HL-60 (cell line): Measurements from ENCODE around the gene CBX4.

Source experiments
- DNase-seq, 2 experiments: peaks; one replicate each; pipeline ENCODE4 v3.0.0-alpha.2; 2010 to 2020; ENCODE audit warnings: low read depth in 1 of 2, low spot score in 1 of 2
- H3K27ac ChIP-seq: fragments of 250-450 bp; sonication (Bioruptor Pico); replicated peaks from 2 replicates; pipeline ENCODE4 v1.5.1; 2020; ENCODE audit warnings: mild to moderate bottlenecking, moderate library complexity
- H3K27me3 ChIP-seq: fragments of 250-450 bp; sonication (Bioruptor Pico); 2 replicates; pipeline ENCODE4 v1.5.1; 2021; ENCODE audit warnings: mild to moderate bottlenecking, moderate library complexity; ENCODE audit not compliant: insufficient read depth, poor library complexity, severe bottlenecking
- H3K4me3 ChIP-seq: replicated peaks from 2 replicates; pipeline ENCODE4 v1.5.1; 2011; ENCODE audit warnings: mild to moderate bottlenecking, control low read depth, low read length; ENCODE audit not compliant: insufficient read depth
- GABPA ChIP-seq: IDR thresholded peaks from 2 replicates; pipeline ENCODE4 v1.6.1; 2012; ENCODE audit warnings: low read depth
- POLR2AphosphoS5 ChIP-seq: IDR thresholded peaks from 2 replicates; pipeline ENCODE4 v1.6.1; 2012; ENCODE audit warnings: low read depth
- SPI1 ChIP-seq: IDR thresholded peaks from 2 replicates; pipeline ENCODE4 v1.6.1; 2012; ENCODE audit warnings: low read depth, mild to moderate bottlenecking, borderline replicate concordance
- TF ChIP-seq, protein P1 (sequence below): IDR thresholded peaks from one replicate; pipeline ENCODE4 v1.5.1; 2011; ENCODE audit warnings: low read length, control low read depth, inconsistent platforms; ENCODE audit not compliant: insufficient read depth
- TF ChIP-seq, protein P2 (sequence below): IDR thresholded peaks from 2 replicates; pipeline ENCODE4 v1.6.1; 2012; ENCODE audit warnings: low read depth; ENCODE audit not compliant: insufficient replicate concordance

The CBX4 gene

DNA sequence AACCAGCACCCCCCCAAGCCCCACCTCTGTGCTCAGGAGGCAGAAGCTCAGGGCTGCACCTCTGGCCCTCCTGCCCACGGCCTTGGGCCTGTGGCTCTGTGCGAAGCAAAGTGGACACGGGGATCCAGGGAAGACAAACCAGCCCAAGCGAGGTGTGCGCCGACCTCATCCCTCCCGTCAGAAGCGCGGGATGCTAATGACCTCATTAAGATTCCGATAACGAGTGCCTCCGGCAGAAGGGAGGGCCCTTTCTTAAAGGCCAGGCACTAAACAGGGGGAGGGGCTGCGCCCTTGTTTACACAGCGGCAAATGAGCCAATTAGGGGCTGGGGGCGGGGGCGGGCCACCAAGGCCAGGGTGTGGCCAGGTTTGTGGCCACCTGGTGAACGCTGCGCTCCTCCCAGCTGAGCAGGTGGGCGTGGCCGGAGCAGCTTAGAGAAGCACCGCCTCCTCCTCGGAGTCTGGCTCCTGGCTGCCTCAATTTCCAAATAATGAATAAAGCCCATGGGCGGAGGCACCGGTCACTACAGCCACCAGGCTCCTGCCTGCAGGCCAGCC is 3.2 kb downstream of the CBX4 start:
- no peak for DNase-seq
- H3K27ac ChIP-seq, result peak overlapping the region; percentile 96
- H3K27me3 ChIP-seq, result peaks cover 9% of the 10 kb centered on the region
- TF ChIP-seq SPI1, result no peak
- H3K4me3 ChIP-seq, result peak overlapping the region; percentile 78

DNA sequence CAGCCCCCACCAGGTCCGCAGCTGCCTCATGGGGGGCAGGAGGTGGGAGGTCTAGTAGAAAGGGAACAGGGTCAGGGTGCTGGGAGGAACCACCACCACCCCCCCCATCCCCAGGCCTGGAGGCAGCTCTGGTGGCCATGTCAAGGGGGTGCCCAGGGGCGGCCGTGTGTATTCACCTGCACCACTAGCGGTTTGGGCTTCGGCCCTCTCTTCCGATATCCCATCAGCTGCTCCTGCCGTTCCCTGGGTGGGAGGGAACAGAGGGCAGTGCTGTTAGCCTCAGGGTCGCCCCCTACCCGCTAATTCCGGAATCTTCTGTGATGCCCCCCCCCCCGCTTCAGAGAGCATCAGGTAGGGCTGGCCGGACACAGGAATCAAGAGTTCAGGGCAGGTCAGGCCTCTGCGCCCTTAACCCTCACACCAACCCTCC is 3.8 kb downstream of the CBX4 start:
- no peak for DNase-seq

DNA sequence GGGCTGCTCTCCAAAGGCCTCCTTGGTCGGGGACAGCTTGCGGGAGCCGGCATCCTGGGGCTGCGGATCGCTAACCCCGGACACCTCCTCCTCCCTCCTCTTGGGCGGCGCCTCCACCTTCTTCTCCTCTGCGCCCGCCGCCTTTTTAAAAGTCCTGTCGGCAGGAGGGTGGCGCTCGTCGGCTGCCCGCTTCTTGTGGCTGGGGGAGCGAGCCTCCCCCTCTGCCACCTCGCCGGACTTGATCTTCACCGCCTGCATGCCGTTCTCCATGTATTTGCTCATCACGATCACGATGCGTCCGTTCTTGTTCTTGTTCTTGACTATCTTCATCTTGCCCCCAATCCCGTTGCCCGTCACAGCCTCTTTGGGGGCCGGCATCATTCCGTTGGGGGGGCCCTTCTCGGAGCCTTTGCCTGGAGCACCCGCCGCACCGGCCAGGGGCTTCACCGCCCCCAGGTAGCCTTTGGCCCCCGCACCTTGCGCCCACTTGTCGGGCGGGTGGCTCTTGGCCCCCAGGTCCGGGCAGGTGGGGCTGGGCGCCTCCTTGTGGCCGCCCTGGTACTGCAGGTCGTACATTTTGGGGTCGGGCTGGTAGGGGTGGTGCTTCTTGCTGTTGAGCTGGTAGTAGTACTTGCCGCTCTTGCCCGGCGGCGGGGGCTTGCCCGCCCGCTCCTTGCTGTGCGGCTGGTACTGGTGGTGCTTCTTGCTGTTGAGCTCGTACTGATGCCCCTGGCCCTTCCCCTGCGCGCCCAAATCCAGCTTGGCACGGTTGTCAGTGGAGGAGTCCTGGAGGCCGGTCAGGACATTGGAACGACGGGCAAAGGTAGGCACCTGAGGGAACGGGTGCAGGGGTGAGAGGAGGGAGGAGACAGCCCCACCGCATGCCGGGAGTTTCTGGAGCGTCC is 4.4 kb downstream of the CBX4 start:
- DNase-seq, result no peak

More for the DNA sequence above, 3.8 kb downstream of the CBX4 start:
- Histone ChIP-seq H3K27ac (no peak overlapping the region), H3K27me3 (peaks cover 4% of the 10 kb centered on the region), H3K4me3 (no peak overlapping the region)
- TF ChIP-seq SPI1, result no peak
- no peak for TF ChIP-seq GABPA
- TF ChIP-seq, protein P1, sequence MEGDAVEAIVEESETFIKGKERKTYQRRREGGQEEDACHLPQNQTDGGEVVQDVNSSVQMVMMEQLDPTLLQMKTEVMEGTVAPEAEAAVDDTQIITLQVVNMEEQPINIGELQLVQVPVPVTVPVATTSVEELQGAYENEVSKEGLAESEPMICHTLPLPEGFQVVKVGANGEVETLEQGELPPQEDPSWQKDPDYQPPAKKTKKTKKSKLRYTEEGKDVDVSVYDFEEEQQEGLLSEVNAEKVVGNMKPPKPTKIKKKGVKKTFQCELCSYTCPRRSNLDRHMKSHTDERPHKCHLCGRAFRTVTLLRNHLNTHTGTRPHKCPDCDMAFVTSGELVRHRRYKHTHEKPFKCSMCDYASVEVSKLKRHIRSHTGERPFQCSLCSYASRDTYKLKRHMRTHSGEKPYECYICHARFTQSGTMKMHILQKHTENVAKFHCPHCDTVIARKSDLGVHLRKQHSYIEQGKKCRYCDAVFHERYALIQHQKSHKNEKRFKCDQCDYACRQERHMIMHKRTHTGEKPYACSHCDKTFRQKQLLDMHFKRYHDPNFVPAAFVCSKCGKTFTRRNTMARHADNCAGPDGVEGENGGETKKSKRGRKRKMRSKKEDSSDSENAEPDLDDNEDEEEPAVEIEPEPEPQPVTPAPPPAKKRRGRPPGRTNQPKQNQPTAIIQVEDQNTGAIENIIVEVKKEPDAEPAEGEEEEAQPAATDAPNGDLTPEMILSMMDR, result no peak
- TF ChIP-seq, protein P2, sequence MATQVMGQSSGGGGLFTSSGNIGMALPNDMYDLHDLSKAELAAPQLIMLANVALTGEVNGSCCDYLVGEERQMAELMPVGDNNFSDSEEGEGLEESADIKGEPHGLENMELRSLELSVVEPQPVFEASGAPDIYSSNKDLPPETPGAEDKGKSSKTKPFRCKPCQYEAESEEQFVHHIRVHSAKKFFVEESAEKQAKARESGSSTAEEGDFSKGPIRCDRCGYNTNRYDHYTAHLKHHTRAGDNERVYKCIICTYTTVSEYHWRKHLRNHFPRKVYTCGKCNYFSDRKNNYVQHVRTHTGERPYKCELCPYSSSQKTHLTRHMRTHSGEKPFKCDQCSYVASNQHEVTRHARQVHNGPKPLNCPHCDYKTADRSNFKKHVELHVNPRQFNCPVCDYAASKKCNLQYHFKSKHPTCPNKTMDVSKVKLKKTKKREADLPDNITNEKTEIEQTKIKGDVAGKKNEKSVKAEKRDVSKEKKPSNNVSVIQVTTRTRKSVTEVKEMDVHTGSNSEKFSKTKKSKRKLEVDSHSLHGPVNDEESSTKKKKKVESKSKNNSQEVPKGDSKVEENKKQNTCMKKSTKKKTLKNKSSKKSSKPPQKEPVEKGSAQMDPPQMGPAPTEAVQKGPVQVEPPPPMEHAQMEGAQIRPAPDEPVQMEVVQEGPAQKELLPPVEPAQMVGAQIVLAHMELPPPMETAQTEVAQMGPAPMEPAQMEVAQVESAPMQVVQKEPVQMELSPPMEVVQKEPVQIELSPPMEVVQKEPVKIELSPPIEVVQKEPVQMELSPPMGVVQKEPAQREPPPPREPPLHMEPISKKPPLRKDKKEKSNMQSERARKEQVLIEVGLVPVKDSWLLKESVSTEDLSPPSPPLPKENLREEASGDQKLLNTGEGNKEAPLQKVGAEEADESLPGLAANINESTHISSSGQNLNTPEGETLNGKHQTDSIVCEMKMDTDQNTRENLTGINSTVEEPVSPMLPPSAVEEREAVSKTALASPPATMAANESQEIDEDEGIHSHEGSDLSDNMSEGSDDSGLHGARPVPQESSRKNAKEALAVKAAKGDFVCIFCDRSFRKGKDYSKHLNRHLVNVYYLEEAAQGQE, result no peak
- TF ChIP-seq POLR2AphosphoS5, result no peak

More for the DNA sequence above, 4.4 kb downstream of the CBX4 start:
- Histone ChIP-seq H3K27me3 (no peaks in the 10 kb centered on the region), H3K27ac (no peak overlapping the region), H3K4me3 (no peak overlapping the region)
- TF ChIP-seq SPI1 (no peak), POLR2AphosphoS5 (peak; percentile 59; the same call in 1 of the 2 replicates), GABPA (no peak)
- TF ChIP-seq, protein P2, result no peak
- TF ChIP-seq, protein P1, result peak; percentile 29
